ENCODE data around the gene RPTOR. TPM values are rescaled to one million over a fixed set of nuclear protein-coding genes. Genes with fewer than 3 reads are reported as not detected.

RPTOR gene
- total RNA-seq, 1 experiment from 2014 or later, result 66.7 TPM

DNA sequence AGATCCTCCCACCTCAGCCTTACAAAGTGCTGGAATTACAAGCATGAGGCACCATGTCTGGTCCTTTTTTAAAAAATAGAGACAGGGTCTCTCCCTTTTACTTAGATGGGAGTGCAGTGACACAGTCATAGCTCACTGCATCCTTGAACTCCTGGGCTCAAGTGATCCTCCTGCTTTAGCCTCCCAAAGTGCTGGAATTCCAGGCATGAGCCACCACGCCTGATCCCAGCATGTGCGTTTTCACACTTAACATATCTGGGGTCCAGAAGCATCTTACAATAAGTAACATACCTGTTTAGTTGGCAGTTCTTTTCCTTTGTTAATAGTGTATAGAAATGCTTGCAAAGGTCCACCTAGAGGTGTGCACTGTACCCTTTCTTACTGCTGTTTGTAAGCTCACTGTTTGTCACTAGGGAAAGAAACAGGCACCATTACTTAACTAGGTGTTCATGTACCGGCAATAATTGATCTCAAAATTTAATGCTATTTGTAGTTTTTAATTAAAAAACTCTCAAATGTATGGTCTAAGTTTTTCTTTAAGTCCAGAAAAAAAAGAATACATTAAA lies 221.7 kb downstream of the RPTOR start:
- Histone ChIP-seq H3K9me3 (no peaks in the 10 kb centered on the region), H3K4me1 (no peaks in the 10 kb centered on the region), H3K4me3 (ENCODE audit: low read depth, low read length) (no peak overlapping the region), H3K27me3 (replicated peaks; ENCODE audit: control insufficient read depth, insufficient read depth, low read length) (no peaks in the 10 kb centered on the region), H3K36me3 (ENCODE audit: control insufficient read depth, insufficient read depth, low read length) (no peaks in the 10 kb centered on the region)
- Mint-ChIP-seq H3K4me3 (ENCODE audit: unreplicated experiment) (no peak overlapping the region), H3K4me1 (ENCODE audit: low read depth, unreplicated experiment) (no peaks in the 10 kb centered on the region), H3K9me3 (ENCODE audit: unreplicated experiment) (no peaks in the 10 kb centered on the region), H3K27ac (ENCODE audit: unreplicated experiment) (no peak overlapping the region), H3K36me3 (ENCODE audit: insufficient read depth, unreplicated experiment) (peaks cover 23% of the 10 kb centered on the region), H3K27me3 (ENCODE audit: insufficient read depth, unreplicated experiment) (no peaks in the 10 kb centered on the region)
- no peak for TF ChIP-seq CTCF (IDR thresholded peaks at IDR 0.05; ENCODE audit: insufficient read depth in 1 of 2, low read depth in 1 of 2, low read length in 1 of 2, severe bottlenecking in 1 of 2, unreplicated experiment in 1 of 2)
- no TSS peak for BruUV-seq (replicated peaks)
- DNase-seq, result no peak
- intact Hi-C loops (cut with micrococcal nuclease; ENCODE audit: unreplicated experiment), result no loop called here
- ChIA-PET POLR2A (no interaction called here), CTCF (no interaction called here)

DNA sequence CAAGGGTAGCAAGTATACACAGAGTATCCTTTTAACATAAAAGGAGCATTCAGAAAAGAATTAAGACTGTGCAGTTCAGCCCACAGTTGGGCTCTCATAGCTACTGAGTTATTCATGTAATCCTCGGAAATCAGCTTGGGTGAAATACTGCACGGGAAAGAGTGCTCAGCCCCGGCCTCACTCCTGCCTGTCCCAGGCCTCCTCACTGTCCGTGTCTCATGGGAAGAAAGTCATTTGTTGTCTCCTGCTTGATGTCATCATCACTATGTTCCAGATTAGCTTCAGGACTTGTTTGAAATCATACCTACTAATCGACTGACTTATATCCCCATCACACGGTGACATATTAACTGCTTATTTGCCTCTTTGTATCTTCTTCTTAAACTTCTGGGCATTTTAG lies 223.8 kb downstream of the RPTOR start:
- Mint-ChIP-seq H3K4me3 (ENCODE audit: unreplicated experiment) (no peak overlapping the region), H3K9me3 (ENCODE audit: unreplicated experiment) (no peaks in the 10 kb centered on the region), H3K4me1 (ENCODE audit: low read depth, unreplicated experiment) (no peaks in the 10 kb centered on the region), H3K36me3 (ENCODE audit: insufficient read depth, unreplicated experiment) (peaks cover 8% of the 10 kb centered on the region), H3K27ac (ENCODE audit: unreplicated experiment) (no peak overlapping the region), H3K27me3 (ENCODE audit: insufficient read depth, unreplicated experiment) (no peaks in the 10 kb centered on the region)
- CTCF ChIA-PET, result no interaction called here
- no peak for DNase-seq
- Histone ChIP-seq H3K9me3 (no peaks in the 10 kb centered on the region), H3K27me3 (replicated peaks; ENCODE audit: control insufficient read depth, insufficient read depth, low read length) (no peaks in the 10 kb centered on the region), H3K4me1 (no peaks in the 10 kb centered on the region), H3K4me3 (ENCODE audit: low read depth, low read length) (no peak overlapping the region), H3K36me3 (ENCODE audit: control insufficient read depth, insufficient read depth, low read length) (no peaks in the 10 kb centered on the region)
- POLR2A ChIA-PET, result no interaction called here
- intact Hi-C loops (cut with micrococcal nuclease; ENCODE audit: unreplicated experiment), result no loop called here
- no peak for TF ChIP-seq CTCF (IDR thresholded peaks at IDR 0.05; ENCODE audit: insufficient read depth in 1 of 2, low read depth in 1 of 2, low read length in 1 of 2, severe bottlenecking in 1 of 2, unreplicated experiment in 1 of 2)
- no TSS peak for BruUV-seq (replicated peaks)

- no peak overlapping the region for H3K4me3 Mint-ChIP-seq (ENCODE audit: unreplicated experiment)
- H3K36me3 Mint-ChIP-seq (ENCODE audit: insufficient read depth, unreplicated experiment), result peaks cover 7% of the 10 kb centered on the region
- H3K9me3 ChIP-seq, result no peaks in the 10 kb centered on the region
- no peaks in the 10 kb centered on the region for H3K36me3 ChIP-seq (ENCODE audit: control insufficient read depth, insufficient read depth, low read length)
- H3K9me3 Mint-ChIP-seq (ENCODE audit: unreplicated experiment), result no peaks in the 10 kb centered on the region
- intact Hi-C loops (cut with micrococcal nuclease; ENCODE audit: unreplicated experiment), result no loop called here
- BruUV-seq (replicated peaks), result no TSS peak
- no peak overlapping the region for H3K27ac Mint-ChIP-seq (ENCODE audit: unreplicated experiment)
- no peak for TF ChIP-seq CTCF (IDR thresholded peaks at IDR 0.05; ENCODE audit: insufficient read depth in 1 of 2, low read depth in 1 of 2, low read length in 1 of 2, severe bottlenecking in 1 of 2, unreplicated experiment in 1 of 2)
- no peak overlapping the region for H3K4me3 ChIP-seq (ENCODE audit: low read depth, low read length)
- ChIA-PET POLR2A (no interaction called here), CTCF (no interaction called here)
- H3K4me1 Mint-ChIP-seq (ENCODE audit: low read depth, unreplicated experiment), result no peaks in the 10 kb centered on the region
- no peaks in the 10 kb centered on the region for H3K4me1 ChIP-seq
- H3K27me3 Mint-ChIP-seq (ENCODE audit: insufficient read depth, unreplicated experiment), result no peaks in the 10 kb centered on the region
- no peaks in the 10 kb centered on the region for H3K27me3 ChIP-seq (replicated peaks; ENCODE audit: control insufficient read depth, insufficient read depth, low read length)
- DNase-seq, result no peak
Observed at GRCh38 chr17:80768936-80769335, 224.3 kb downstream of the RPTOR start.
